VCaP (cell line): ENCODE results near the gene ATG13.

Source experiments
- H3K27ac ChIP-seq: fragments of 450-650 bp; 2 replicates; pipeline ENCODE4 v1.5.1; 2017
- TF ChIP-seq, protein P1 (sequence below): fragments of 450-650 bp; conservative IDR thresholded peaks from 2 replicates; pipeline ENCODE4 v1.5.1; 2017; ENCODE audit warnings: mild to moderate bottlenecking, moderate library complexity

Gene ATG13

DNA sequence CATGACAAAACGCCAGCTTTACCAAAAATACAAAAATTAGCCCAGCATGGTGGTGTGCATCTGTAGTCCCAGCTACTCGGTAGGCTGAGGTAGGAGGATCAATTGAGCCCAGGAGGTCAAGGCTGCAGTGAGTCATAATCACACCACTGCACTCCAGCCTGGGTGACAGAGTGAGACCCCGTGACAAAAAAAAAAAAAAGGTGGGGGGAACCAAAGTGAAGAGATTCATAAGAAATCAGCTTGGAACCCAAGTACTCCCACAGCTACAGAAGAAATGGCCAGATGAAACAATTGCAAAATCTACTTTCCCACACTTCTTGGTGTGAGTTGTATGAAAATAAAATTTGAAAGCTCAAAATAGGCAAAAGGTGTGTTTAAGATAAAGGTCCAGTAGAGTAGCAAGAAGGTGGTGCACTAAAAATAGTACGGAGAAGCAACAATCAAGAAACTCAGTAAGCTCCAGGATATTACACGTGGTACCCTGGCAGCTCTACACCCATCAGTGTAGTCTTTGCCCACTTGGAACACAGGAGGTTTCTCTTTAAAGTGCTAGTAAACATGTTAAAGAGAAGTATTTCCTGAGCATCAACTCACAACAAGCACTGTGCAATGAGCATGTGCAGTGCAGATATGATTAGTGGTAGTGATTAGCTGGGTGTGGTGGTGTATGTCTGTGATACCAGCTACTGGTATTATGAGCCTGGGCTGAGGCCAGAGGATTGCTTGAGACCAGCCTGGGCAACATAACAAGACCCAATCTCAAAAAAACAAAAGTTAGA is 5.6 kb upstream of the ATG13 start:
- H3K27ac ChIP-seq = no peak overlapping the region
- TF ChIP-seq, protein P1, sequence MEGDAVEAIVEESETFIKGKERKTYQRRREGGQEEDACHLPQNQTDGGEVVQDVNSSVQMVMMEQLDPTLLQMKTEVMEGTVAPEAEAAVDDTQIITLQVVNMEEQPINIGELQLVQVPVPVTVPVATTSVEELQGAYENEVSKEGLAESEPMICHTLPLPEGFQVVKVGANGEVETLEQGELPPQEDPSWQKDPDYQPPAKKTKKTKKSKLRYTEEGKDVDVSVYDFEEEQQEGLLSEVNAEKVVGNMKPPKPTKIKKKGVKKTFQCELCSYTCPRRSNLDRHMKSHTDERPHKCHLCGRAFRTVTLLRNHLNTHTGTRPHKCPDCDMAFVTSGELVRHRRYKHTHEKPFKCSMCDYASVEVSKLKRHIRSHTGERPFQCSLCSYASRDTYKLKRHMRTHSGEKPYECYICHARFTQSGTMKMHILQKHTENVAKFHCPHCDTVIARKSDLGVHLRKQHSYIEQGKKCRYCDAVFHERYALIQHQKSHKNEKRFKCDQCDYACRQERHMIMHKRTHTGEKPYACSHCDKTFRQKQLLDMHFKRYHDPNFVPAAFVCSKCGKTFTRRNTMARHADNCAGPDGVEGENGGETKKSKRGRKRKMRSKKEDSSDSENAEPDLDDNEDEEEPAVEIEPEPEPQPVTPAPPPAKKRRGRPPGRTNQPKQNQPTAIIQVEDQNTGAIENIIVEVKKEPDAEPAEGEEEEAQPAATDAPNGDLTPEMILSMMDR = no peak

DNA sequence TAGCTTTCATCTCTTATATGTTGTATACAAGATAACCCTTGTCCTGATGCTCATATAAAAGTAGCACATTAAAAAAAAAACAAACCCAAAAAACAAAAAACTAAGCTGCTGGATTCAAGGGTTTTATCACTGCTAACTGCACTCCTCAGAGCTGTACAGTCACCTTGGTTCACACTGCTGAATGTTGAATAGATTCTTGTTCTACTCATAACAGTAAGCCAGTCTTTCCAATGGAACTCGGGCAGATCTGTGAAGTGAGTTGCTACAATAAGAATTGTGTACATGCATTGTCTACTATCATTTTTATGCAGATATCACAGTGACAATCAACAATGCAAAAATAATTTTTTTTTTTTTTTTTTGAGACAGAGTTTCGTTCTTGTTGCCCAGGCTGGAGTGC is 5.0 kb upstream of the ATG13 start:
- H3K27ac ChIP-seq = no peak overlapping the region
- TF ChIP-seq, protein P1 = no peak

DNA sequence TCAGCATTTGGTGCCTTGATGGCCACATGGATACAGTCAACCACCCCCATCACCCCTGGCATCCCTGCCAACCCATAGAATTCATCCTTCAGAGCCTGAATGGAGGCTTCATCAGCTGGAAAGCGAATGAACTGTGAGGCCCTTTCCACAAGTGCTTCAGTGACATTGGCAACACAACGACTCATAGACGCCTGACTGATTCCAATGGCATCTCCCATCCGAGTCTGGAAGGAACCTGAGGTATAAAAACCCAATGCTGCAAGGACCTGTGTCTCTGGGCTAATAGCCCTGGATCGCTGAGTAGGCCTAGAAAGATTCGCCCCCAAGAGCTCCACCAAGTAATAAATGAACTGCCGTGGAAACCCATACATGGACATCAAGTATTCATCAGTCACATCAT is 1.6 kb upstream of the ATG13 start:
- H3K27ac ChIP-seq = peak overlapping the region; percentile 86; the same call in 1 of the 2 replicates
- TF ChIP-seq, protein P1 = no peak

DNA sequence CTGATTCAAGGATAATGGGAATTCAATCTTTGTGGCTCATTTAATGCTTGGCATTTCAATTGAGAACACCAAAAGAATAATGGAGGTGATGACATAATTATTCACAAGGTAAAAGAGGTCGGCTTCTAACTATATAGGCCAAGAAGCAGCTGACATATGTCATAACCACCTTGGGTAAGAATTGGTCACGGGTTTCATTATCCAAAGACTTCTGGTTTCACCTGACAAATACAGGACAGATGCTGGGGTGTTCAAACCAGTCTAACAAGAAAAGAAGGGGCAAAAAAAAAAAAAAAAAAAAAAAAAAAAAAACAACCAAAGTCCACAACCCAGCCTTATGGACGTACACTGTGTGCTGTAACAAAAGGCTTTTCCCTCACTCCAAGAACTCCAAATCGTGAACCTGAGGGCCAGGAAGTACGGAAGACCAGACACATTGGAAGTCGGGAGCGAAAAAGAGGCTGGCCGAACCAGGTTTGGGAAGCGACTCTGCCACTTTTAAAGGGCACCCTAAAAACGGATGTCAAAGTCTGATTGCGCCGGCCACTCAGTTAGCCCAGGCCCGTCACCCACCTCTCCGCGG is 711 bp upstream of the ATG13 start:
- H3K27ac ChIP-seq = peak overlapping the region; percentile 86

DNA sequence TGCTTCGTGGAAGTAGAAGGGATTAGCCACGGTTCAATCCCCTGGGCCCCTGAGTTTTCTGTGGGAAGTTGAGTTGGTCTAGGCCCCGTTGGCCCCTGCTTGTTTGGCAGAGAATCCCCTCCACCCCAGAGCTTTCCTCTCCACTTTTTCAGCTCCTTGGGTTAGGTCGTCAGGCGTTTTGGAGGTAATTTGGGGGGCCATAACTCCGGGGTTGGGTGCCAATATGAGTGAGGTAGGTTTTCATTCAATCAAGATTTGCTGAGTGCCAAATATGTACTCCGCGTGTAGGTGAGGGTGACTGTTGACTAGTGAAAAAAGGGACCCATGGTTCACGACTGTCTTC is 590 bp downstream of the ATG13 start:
- H3K27ac ChIP-seq = peak overlapping the region; percentile 86
- TF ChIP-seq, protein P1 = peak; percentile 15

More for the DNA sequence above, 711 bp upstream of the ATG13 start:
- TF ChIP-seq, protein P1 = no peak

DNA sequence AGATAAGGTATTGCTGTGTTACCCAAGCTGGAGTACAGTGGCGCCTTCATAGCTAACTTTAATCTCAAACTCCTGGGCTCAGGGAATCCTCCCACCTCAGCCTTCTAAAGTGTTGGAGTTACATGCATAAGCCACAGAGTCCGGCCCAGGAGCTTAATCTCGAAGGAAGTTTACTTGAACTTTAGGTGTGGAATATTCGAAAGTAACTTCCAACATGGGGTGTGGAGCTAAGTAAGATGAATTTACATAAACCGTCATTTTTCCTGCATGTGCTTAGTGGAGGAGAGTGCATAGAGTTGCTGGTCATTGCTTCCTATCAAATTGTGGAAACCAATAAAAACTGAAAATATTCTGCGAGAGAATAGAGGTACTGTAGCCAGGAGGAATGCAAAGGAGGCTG is 1.5 kb downstream of the ATG13 start:
- TF ChIP-seq, protein P1 = no peak
- peak overlapping the region; percentile 86; the same call in 1 of the 2 replicates for H3K27ac ChIP-seq

DNA sequence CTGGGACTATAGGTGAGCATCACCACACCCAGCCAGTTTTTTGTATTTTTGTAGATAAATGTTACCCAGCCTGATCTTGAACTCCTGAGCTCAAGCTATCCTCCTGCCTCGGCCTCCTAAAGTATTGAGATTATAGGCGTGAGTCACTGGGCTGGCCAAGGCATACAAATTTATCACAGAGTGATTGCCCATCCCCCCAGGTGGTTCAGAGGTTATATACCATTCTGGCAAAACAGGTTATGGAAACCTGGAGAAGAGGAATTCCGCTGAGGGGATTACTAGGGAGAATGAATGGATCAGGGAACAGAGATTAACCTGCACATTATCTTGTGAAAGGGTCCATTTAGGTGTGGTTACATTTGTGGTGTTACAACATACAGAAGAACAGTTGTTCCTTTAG is 8.1 kb downstream of the ATG13 start:
- no peak overlapping the region for H3K27ac ChIP-seq
- TF ChIP-seq, protein P1 = no peak
